K562 (cell line): Measurements from ENCODE around the gene LDLRAD3. TPM values are rescaled to one million over a fixed set of nuclear protein-coding genes. Genes with fewer than 3 reads are reported as not detected.

Experiments used
- ATAC-seq: fragments of 200-7000 bp; cut with Tn5 transposase; 3 replicates; pipeline ENCODE4 v1.9.1; 2020; ENCODE audit warnings: moderate library complexity
- BruUV-seq: library from RNA; stranded (reverse); fragments of 400-500 nt; replicated peaks from 2 replicates; lab custom pipeline; 2021; lab: Mats Ljungman, UMichigan
- CTCF ChIA-PET: fragments of 300-600 bp; formaldehyde crosslinking; extraction: SDS; loops from one replicate; lab custom pipeline; 2021; ENCODE audit warnings: low intra/inter-chr PET ratio; lab: Yijun Ruan, JAX
- POLR2A ChIA-PET: fragments of 300-600, 350-650 bp; sonication (Branson Sonifier 250); formaldehyde crosslinking; extraction: SDS; loops from one replicate; lab custom pipeline; 2021; ENCODE audit warnings: antibody characterized with exemption, inconsistent platforms; lab: Yijun Ruan, JAX
- DNase-seq, 4 experiments: peaks; one replicate each; pipeline versions ENCODE4 v3.0.0 to v3.0.0-alpha.2; 2011 to 2018; ENCODE audit warnings: low spot score in 3 of 4, mixed read lengths in 3 of 4; ENCODE audit errors: extremely low read depth in 1 of 4
- FAIRE-seq: peaks from 2 replicates; lab custom pipeline; 2011; peaks lifted over from hg19 to GRCh38; lab: Jason Lieb, UNC
- H2AFZ ChIP-seq: 2 replicates; pipeline ENCODE4 v1.6.0; 2011; ENCODE audit warnings: low read depth, low read length, control low read depth, inconsistent platforms
- H3K27ac ChIP-seq: fragments of 200-600 bp; 3 replicates; pipeline ENCODE4 v1.8.0; 2011; ENCODE audit warnings: low read depth, mild to moderate bottlenecking, control low read depth, inconsistent platforms, low read length, moderate library complexity, mixed read lengths; ENCODE audit errors: extremely low read depth
- H3K27me3 ChIP-seq, 2 experiments: fragments of 300-600 bp in 1 of 2; 2 replicates in 1 of 2; 3 replicates in 1 of 2; pipeline versions ENCODE4 v1.6.0 to v1.8.0; 2011; ENCODE audit warnings: inconsistent platforms in 2 of 2, low read length in 2 of 2, mild to moderate bottlenecking in 1 of 2, mixed read lengths in 1 of 2, moderate library complexity in 1 of 2; ENCODE audit not compliant: control insufficient read depth in 2 of 2, insufficient read depth in 2 of 2
- H3K36me3 ChIP-seq: fragments of 300-600 bp; 3 replicates; pipeline ENCODE4 v1.8.0; 2011; ENCODE audit warnings: mild to moderate bottlenecking, low read length, inconsistent platforms; ENCODE audit not compliant: control insufficient read depth, insufficient read depth
- H3K4me1 ChIP-seq, 2 experiments: fragments of 200-600 bp in 1 of 2; replicated peaks in 1 of 2; 2 replicates in 1 of 2; 3 replicates in 1 of 2; pipeline versions ENCODE4 v1.5.1 to v1.8.0; 2011; ENCODE audit warnings: inconsistent platforms in 2 of 2, low read length in 2 of 2, mild to moderate bottlenecking in 1 of 2, mixed read lengths in 1 of 2, moderate library complexity in 1 of 2; ENCODE audit not compliant: control insufficient read depth in 2 of 2, insufficient read depth in 2 of 2
- H3K4me2 ChIP-seq: 2 replicates; pipeline ENCODE4 v1.6.1; 2011; ENCODE audit warnings: low read length, control low read depth, inconsistent platforms, mixed read lengths; ENCODE audit not compliant: insufficient read depth
- H3K4me3 ChIP-seq: fragments of 200-600 bp; sonication (generic), shearing (Covaris generic); 2 replicates; pipeline ENCODE4 v1.5.1; 2016; ENCODE audit warnings: control low read depth, inconsistent platforms
- H3K79me2 ChIP-seq: fragments of 200-600 bp; 3 replicates; pipeline ENCODE4 v1.8.0; 2011; ENCODE audit warnings: low read length, inconsistent platforms; ENCODE audit not compliant: control insufficient read depth, insufficient read depth
- H3K9ac ChIP-seq, 2 experiments: 2 replicates each; pipeline versions ENCODE4 v1.6.0 to v1.6.1; 2011; ENCODE audit warnings: low read depth in 2 of 2, low read length in 2 of 2, control low read depth in 1 of 2, inconsistent platforms in 1 of 2, mild to moderate bottlenecking in 1 of 2, mixed read lengths in 1 of 2; ENCODE audit not compliant: insufficient read depth in 1 of 2
- H3K9me1 ChIP-seq: one replicate; pipeline ENCODE4 v1.6.0; 2011; ENCODE audit warnings: inconsistent platforms, mild to moderate bottlenecking, low read length, moderate library complexity; ENCODE audit not compliant: control insufficient read depth, insufficient read depth
- H3K9me3 ChIP-seq: replicated peaks from 2 replicates; pipeline ENCODE4 v1.5.1; 2011; ENCODE audit warnings: low read depth, low read length, inconsistent platforms; ENCODE audit not compliant: control insufficient read depth, insufficient read depth
- H4K20me1 ChIP-seq: replicated peaks from 2 replicates; pipeline ENCODE4 v1.6.1; 2011; ENCODE audit warnings: low read length, inconsistent platforms, mixed read lengths; ENCODE audit not compliant: control insufficient read depth, insufficient read depth
- BRD9 ChIP-seq: fragments of 450-650 bp; IDR thresholded peaks from 2 replicates; pipeline ENCODE4 v1.6.1; 2018; ENCODE audit warnings: low read depth; ENCODE audit not compliant: partially characterized antibody
- FOS ChIP-seq: IDR thresholded peaks from 3 replicates; pipeline ENCODE4 v1.6.1; 2011; ENCODE audit not compliant: insufficient read length; ENCODE audit errors: extremely low read depth
- JUN ChIP-seq, 2 experiments: sonication (generic) in 1 of 2; formaldehyde crosslinking in 1 of 2; IDR thresholded peaks; 2 replicates each; pipeline versions ENCODE4 v1.6.1 to v1.8.0; 2012 to 2022; ENCODE audit warnings: borderline replicate concordance in 2 of 2, mild to moderate bottlenecking in 2 of 2, improper control_type of control experiment in 1 of 2, low read depth in 1 of 2, low read length in 1 of 2, missing genetic modification reagents in 1 of 2
- ZNF277 ChIP-seq: fragments of 250-450 bp; sonication (Bioruptor Pico); IDR thresholded peaks from 2 replicates; pipeline ENCODE4 v1.8.0; 2022; ENCODE audit warnings: inconsistent platforms, mild to moderate bottlenecking, moderate library complexity, borderline replicate concordance
- WGBS: fragments of 100-300 bp; shearing (Covaris generic); methylation state at CpG from one replicate; pipeline ENCODE4 v1.1.6; 2016; ENCODE audit warnings: low coverage, mixed read lengths; ENCODE audit not compliant: insufficient coverage; ENCODE audit errors: missing lambda C conversion rate; 5-methylcytosine and 5-hydroxymethylcytosine counted together
- in situ Hi-C: fragments of 300-500 bp; cut with MboI; formaldehyde crosslinking; loops from 4 replicates; pipeline ENCODE4 v1.15.0; 2018; ENCODE audit warnings: inconsistent platforms, mixed read lengths
- intact Hi-C: fragments of 100-400 bp; cut with micrococcal nuclease; formaldehyde crosslinking; loops from 2 replicates; pipeline ENCODE4 v1.14.2; 2022
- polyA plus RNA-seq, 8 experiments: library from polyadenylated mRNA; depleted of rRNA in 4 of 8; stranded (reverse) in 5 of 8; unstranded in 3 of 8; fragments of >200 nt; fragmentation: Nextera tagmentation in 2 of 8; fragmentation: Illumina TruSeq in 1 of 8; extraction: Ambion mirVana in 2 of 8; extraction: Trizol in 1 of 8; gene quantifications; 2 replicates each; pipeline versions ENCODE4 v1.2.1 to v1.2.3, GENCODE V29; 2011 to 2014; ENCODE audit warnings: inconsistent platforms in 1 of 8, missing spikeins in 1 of 8
- total RNA-seq, 7 experiments: library from RNA; depleted of rRNA in 6 of 7; stranded (reverse); fragments of >200 nt in 6 of 7; fragmentation: Illumina TruSeq in 2 of 7; extraction: Trizol in 2 of 7; gene quantifications; 2 replicates each; pipeline versions ENCODE4 v1.2.1 to v1.2.3, GENCODE V29; 2011 to 2021; ENCODE audit warnings: low replicate concordance in 1 of 7

Gene LDLRAD3
- total and polyA plus RNA-seq, 9 of the 15 experiments (the other 6 are each of a cell fraction or from before 2014, with no cell fraction given), result 0.73 to 7.2 (median 3.5) TPM

GRCh38 chr11:35933320-35933871 lies 10.5 kb upstream of the LDLRAD3 start:
- H3K4me2 ChIP-seq, result no peak overlapping the region
- no peak for DNase-seq
- H3K27ac ChIP-seq, result no peak overlapping the region
- H3K4me3 ChIP-seq, result no peak overlapping the region
- no TSS peak for BruUV-seq
- CTCF ChIA-PET, result no interaction called here
- WGBS, result 2% methylated on average over 3 of the region's 3 CpGs
- no peak for FAIRE-seq
- no peaks in the 10 kb centered on the region for H3K9me3 ChIP-seq
- in situ Hi-C loops, result no loop called here
- no peak overlapping the region for H3K9ac ChIP-seq
- no peaks in the 10 kb centered on the region for H3K36me3 ChIP-seq
- H3K79me2 ChIP-seq, result no peaks in the 10 kb centered on the region
- TF ChIP-seq BRD9 (no peak), FOS (no peak), JUN (IDR thresholded peaks at IDR 0.05; ENCODE audit: borderline replicate concordance, low read depth, low read length) (no peak), JUN (CRISPR knock-in tag; IDR thresholded peaks at IDR 0.05; ENCODE audit: borderline replicate concordance) (no peak), ZNF277 (CRISPR knock-in tag) (no peak)
- TF ChIP-seq, all 486 proteins: peak for 0
- Histone ChIP-seq H3K27me3 (peaks cover 20 to 33% of the 10 kb centered on the region in 2 experiments), H4K20me1 (no peaks in the 10 kb centered on the region), H3K4me1 (no peaks in the 10 kb centered on the region), H3K9me1 (no peaks in the 10 kb centered on the region), H2AFZ (no peak overlapping the region)
- intact Hi-C loops, result no loop called here
- ATAC-seq, result no peak
- POLR2A ChIA-PET, result interaction anchor here (0.7 kb wide), 1 partner anchor 36 kb away, joined by 3 read pairs; no protein-coding TSS in a partner anchor
